ENCODE results near the gene MICU2. TPM values are rescaled to one million over a fixed set of nuclear protein-coding genes. Genes with fewer than 3 reads are reported as not detected.

The MICU2 gene
- total RNA-seq, 2 experiments from 2014 or later: 28.0 to 30.5 TPM

- TF ChIP-seq CTCF (IDR thresholded peaks at IDR 0.05): no peak
- H3K36me3 Mint-ChIP-seq (ENCODE audit: low read depth): peaks cover 2% of the 10 kb centered on the region
- H3K9me3 Mint-ChIP-seq: no peaks in the 10 kb centered on the region
- DNase-seq (no peak), ATAC-seq (no peak)
- POLR2A ChIA-PET: interaction anchor here (0.7 to 1.6 kb wide), 4 partner anchors 28 to 96 kb away, joined by 3 to 5 read pairs (median 4); partner anchors contain the start of gene MICU2
- no peaks in the 10 kb centered on the region for H3K27me3 Mint-ChIP-seq
- no peak overlapping the region for H3K27ac Mint-ChIP-seq
- CTCF ChIA-PET: interaction anchor here (1.5 to 3.3 kb wide), 3 partner anchors 18 to 61 kb away, joined by 4 to 10 read pairs (median 4); no protein-coding TSS in a partner anchor
- intact Hi-C loops (cut with micrococcal nuclease): no loop called here
- no peak overlapping the region for H3K4me3 Mint-ChIP-seq
- H3K4me1 Mint-ChIP-seq (ENCODE audit: low read depth): peaks cover 47% of the 10 kb centered on the region
These were observed 27.5 kb downstream of the MICU2 start for GRCh38 chr13:21576426-21576825.

- DNase-seq: no peak
- no peak for TF ChIP-seq CTCF (IDR thresholded peaks at IDR 0.05)
- H3K27me3 Mint-ChIP-seq: no peaks in the 10 kb centered on the region
- POLR2A ChIA-PET: interaction anchor here (1.1 kb wide), 1 partner anchor 397 kb away, joined by 3 read pairs; the partner anchor contains the start of genes MRPL57 and SKA3
- no peaks in the 10 kb centered on the region for H3K9me3 Mint-ChIP-seq
- CTCF ChIA-PET: interaction anchor here (1.6 kb wide), 1 partner anchor 16 kb away, joined by 6 read pairs; no protein-coding TSS in a partner anchor
- ATAC-seq: no peak
- peaks cover 36% of the 10 kb centered on the region for H3K4me1 Mint-ChIP-seq (ENCODE audit: low read depth)
- intact Hi-C loops (cut with micrococcal nuclease): no loop called here
- no peak overlapping the region for H3K4me3 Mint-ChIP-seq
- no peaks in the 10 kb centered on the region for H3K36me3 Mint-ChIP-seq (ENCODE audit: low read depth)
- H3K27ac Mint-ChIP-seq: no peak overlapping the region
These were observed 29.9 kb downstream of the MICU2 start for GRCh38 chr13:21573920-21574712.

GRCh38 chr13:21569686-21570085, 34.3 kb downstream of the MICU2 start:
- no peaks in the 10 kb centered on the region for H3K9me3 Mint-ChIP-seq
- ChIA-PET POLR2A (no interaction called here), CTCF (interaction anchor here (1.8 kb wide), 1 partner anchor 12 kb away, joined by 7 read pairs; no protein-coding TSS in a partner anchor)
- DNase-seq (no peak), ATAC-seq (no peak)
- H3K4me3 Mint-ChIP-seq: no peak overlapping the region
- no peak for TF ChIP-seq CTCF (IDR thresholded peaks at IDR 0.05)
- H3K27me3 Mint-ChIP-seq: no peaks in the 10 kb centered on the region
- intact Hi-C loops (cut with micrococcal nuclease): no loop called here
- H3K36me3 Mint-ChIP-seq (ENCODE audit: low read depth): peaks cover 13% of the 10 kb centered on the region
- no peak overlapping the region for H3K27ac Mint-ChIP-seq
- peaks cover 31% of the 10 kb centered on the region for H3K4me1 Mint-ChIP-seq (ENCODE audit: low read depth)

- ChIA-PET POLR2A (no interaction called here), CTCF (no interaction called here)
- ATAC-seq (no peak), DNase-seq (no peak)
- Mint-ChIP-seq H3K27ac (no peak overlapping the region), H3K9me3 (no peaks in the 10 kb centered on the region), H3K4me3 (no peak overlapping the region), H3K36me3 (ENCODE audit: low read depth) (peaks cover 21% of the 10 kb centered on the region), H3K4me1 (ENCODE audit: low read depth) (peaks cover 25% of the 10 kb centered on the region), H3K27me3 (no peaks in the 10 kb centered on the region)
- intact Hi-C loops (cut with micrococcal nuclease): no loop called here
- no peak for TF ChIP-seq CTCF (IDR thresholded peaks at IDR 0.05)
These were observed 35.1 kb downstream of the MICU2 start for GRCh38 chr13:21568854-21569253.

- H3K4me1 Mint-ChIP-seq (ENCODE audit: low read depth): peaks cover 24% of the 10 kb centered on the region
- peaks cover 33% of the 10 kb centered on the region for H3K36me3 Mint-ChIP-seq (ENCODE audit: low read depth)
- no peak overlapping the region for H3K4me3 Mint-ChIP-seq
- intact Hi-C loops (cut with micrococcal nuclease): no loop called here
- TF ChIP-seq CTCF (IDR thresholded peaks at IDR 0.05): no peak
- H3K27ac Mint-ChIP-seq: no peak overlapping the region
- ATAC-seq: peak; percentile 71
- no peaks in the 10 kb centered on the region for H3K9me3 Mint-ChIP-seq
- H3K27me3 Mint-ChIP-seq: no peaks in the 10 kb centered on the region
- DNase-seq: no peak
- ChIA-PET CTCF (interaction anchor here (0.5 to 1.3 kb wide), 2 partner anchors 19 to 746 kb away, joined by 3 read pairs; no protein-coding TSS in a partner anchor), POLR2A (no interaction called here)
These were observed 36.3 kb downstream of the MICU2 start for GRCh38 chr13:21567714-21568113.

Data from activated CD8-positive, alpha-beta T cell treated with anti-CD3 and anti-CD28 coated beads for 36 hours (primary cell).